Loucy (cell line): ENCODE measurements around the gene FBXO44.

Experiments used
- CTCF ChIP-seq: fragments of 200-600 bp; sonication (generic); conservative IDR thresholded peaks from 2 replicates; pipeline ENCODE4 v1.5.1; 2014; ENCODE audit warnings: mild to moderate bottlenecking, antibody characterized with exemption, low read length
- EZH2phosphoT487 ChIP-seq: fragments of 200-600 bp; IDR thresholded peaks from 2 replicates; pipeline ENCODE4 v1.6.1; 2018; ENCODE audit warnings: antibody characterized with exemption, mild to moderate bottlenecking, moderate library complexity, borderline replicate concordance

DNA sequence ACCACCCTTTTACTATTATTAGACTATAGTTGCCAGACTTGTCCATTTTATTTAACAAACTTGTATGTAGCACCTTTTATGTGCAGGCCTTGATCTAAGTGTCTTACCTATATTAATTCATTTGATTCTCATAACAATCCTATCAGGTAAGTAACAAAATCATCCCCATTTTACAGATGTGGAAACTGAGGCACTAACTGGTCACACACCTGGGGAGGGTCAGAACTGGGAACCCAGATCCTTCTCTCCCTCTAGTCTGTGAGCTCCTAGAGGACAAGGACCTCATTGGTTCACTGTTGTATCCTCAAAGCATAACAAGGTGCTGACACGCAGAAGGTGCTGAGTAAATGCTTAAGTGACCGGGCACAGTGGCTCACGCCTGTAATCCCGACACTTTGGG is 15.3 kb upstream of the FBXO44 start:
- TF ChIP-seq CTCF (no peak), EZH2phosphoT487 (no peak)
